GM18507 (cell line): ENCODE results near the gene ZIC4.

Source experiments
- DNase-seq: peaks from one replicate; pipeline ENCODE4 v3.0.0; 2011; ENCODE audit warnings: low read depth; ENCODE audit not compliant: insufficient read length; ENCODE audit errors: extremely low spot score
- FAIRE-seq: peaks from 2 replicates; lab custom pipeline; 2011; peaks lifted over from hg19 to GRCh38; lab: Jason Lieb, UNC

The ZIC4 gene

DNA sequence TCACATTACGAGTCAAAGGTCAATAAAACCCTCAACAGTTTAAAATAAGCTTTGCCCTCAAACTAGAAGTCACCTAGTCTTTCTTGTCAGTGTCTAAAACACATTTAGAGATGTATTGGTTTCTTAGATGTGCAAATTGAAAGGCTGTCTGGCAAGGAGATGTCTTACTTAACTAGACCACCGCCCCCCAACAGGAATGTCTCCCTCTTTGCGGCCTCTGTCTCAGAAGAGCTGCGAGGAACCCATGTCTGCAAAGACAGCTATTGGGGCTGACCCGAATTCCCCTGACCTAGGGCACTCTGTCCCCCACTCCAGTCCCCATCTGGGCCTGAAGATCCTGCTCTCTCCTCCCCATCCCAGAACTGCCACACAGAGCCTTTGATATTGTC is 46.3 kb downstream of the ZIC4 start:
- no peak for FAIRE-seq
- no peak for DNase-seq

- no peak for FAIRE-seq
Observed at GRCh38 chr3:147359177-147360050, 46.9 kb downstream of the ZIC4 start.

GRCh38 chr3:147358144-147358992 is 48.0 kb downstream of the ZIC4 start:
- DNase-seq, result no peak

More at GRCh38 chr3:147359177-147360050, 46.9 kb downstream of the ZIC4 start:
- DNase-seq, result no peak

GRCh38 chr3:147356909-147357900 is 49.1 kb downstream of the ZIC4 start:
- no peak for FAIRE-seq
- DNase-seq, result no peak

More at GRCh38 chr3:147358144-147358992, 48.0 kb downstream of the ZIC4 start:
- no peak for FAIRE-seq

DNA sequence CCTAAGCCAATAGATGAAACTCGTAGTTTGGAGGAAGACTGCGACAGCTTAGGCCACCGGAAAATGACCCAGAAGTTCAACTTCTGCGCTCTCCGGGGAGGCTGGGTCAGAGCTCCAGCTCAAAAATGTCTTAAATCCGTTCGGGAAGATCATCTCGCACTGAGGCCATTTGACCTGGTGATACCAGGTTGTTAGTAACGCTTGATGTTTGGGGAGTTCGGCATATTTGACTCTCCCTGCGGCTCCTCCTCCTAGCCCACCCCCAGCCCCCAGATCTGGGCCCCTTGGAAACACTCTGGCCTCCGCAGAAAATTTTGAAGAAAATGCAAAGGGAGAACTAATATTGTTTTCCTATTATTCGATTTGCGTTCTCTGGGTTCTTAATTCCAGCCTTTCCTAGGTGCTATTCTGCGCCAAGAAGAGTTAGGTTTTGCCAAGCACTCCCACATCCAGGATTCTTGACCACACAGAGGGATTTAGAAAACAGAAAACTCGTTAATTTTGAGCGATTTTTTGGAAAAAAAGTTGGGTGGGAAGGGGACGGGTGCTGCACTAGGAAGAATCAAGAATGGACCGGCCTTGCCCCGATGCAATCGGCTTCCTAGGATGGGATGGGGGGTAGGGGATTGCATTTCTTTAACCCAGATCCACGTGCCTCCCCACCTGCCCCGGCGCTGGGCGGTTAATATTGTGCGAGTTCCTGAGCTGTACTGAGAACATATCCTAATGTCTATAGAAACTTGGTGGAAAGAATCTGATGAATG is 50.0 kb downstream of the ZIC4 start:
- FAIRE-seq (no peak), DNase-seq (no peak)

DNA sequence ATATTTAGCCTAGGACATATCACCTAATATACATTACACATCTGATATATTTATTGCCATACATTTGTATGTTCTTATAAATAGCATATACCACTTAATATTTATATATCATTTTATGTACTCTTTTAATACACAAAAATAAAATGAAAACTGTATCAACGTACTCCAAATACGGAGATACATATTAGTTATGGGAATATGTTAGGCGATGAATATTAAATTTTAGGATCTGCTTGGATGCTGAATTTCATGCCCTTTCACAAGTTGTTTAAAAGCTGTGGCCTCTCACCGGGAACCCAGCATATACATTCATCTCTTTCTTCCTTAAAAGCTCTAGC is 50.6 kb downstream of the ZIC4 start:
- no peak for DNase-seq
- FAIRE-seq, result no peak

- no peak for FAIRE-seq
- DNase-seq, result no peak
Observed at GRCh38 chr3:147355084-147355752, 51.1 kb downstream of the ZIC4 start.

- FAIRE-seq, result no peak
- no peak for DNase-seq
Observed at GRCh38 chr3:147354623-147355022, 51.7 kb downstream of the ZIC4 start.

- no peak for FAIRE-seq
- DNase-seq, result no peak
Observed at GRCh38 chr3:147351301-147351700, 55.0 kb downstream of the ZIC4 start.

- DNase-seq (no peak), FAIRE-seq (no peak)
Observed at GRCh38 chr3:147348976-147349375, 57.4 kb downstream of the ZIC4 start.

GRCh38 chr3:147343926-147344325 is 62.4 kb downstream of the ZIC4 start:
- no peak for FAIRE-seq
- DNase-seq, result no peak

DNA sequence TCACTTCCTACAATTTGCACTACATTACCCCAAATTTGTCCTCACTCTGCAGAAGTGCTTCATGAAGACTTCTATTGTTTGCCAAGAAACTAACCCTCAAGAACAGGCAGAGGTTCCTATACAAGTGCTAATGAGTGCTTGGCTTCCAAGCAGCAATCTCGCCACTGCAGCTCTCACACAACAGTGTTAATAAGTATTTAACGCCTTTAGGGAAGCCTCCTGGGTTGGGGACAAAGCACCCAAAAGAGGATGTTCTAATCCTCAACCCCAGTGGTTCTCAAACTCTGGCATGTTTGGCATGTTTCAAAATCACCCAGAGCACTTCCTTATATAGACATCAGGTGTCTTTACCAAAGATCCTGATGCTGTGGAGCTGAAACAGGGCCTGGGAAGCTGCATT is 64.6 kb downstream of the ZIC4 start:
- DNase-seq (no peak), FAIRE-seq (no peak)

DNA sequence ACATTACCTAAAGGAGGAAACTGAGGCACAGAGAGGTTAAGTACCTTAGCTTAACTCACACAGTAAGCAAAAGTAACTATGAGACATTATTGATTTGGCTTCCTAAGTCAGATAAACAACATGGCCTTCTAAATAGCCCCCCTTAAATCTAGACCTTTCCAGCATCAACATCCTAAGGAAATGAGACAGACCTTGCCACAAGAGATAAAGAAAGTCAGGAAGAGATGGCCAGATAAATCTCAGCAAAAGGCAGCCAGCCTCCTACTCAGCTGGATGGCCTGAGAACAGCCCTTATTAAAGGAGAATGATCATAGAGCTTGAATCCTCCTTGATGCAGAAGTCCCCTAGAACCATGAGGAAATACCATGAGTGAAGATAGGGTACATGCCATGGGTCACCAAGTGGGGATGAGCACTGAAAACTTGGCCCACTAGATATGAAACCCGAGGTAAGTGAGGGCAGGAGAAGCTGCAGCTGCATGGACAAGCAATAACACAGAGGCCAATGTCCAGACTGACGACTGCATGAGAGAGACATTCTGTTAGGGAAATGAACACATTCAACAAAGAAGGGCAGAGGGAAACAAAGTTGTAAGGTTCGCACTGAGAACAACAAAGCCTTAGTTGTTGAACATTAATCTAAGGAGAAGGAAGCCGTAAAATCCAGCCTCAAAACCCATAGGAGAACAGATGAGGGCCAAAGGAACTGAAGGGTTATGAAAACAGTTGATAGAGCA is 69.6 kb downstream of the ZIC4 start:
- DNase-seq, result no peak
- FAIRE-seq, result no peak
